Activated naive CD8-positive, alpha-beta T cell treated with anti-CD3 and anti-CD28 coated beads, Interleukin-2, amount 10 ng/mL, durations not matched to agents 7 days and 5 days (primary cell): ENCODE results near the gene AK8. TPM values are rescaled to one million over a fixed set of nuclear protein-coding genes. Genes with fewer than 3 reads are reported as not detected.

Experiments used
- ATAC-seq: fragments of 150-1000 bp; cut with Tn5 transposase; one replicate; pipeline ENCODE4 v1.10.0; 2021; ENCODE audit warnings: low read depth, moderate library complexity
- POLR2A ChIA-PET: fragments of 350-600 bp; sonication (Branson Sonifier 250); formaldehyde crosslinking; loops from one replicate; lab custom pipeline; 2021; ENCODE audit warnings: antibody characterized with exemption; lab: Charles Lee
- DNase-seq: peaks from one replicate; pipeline ENCODE4 v3.0.0; 2021
- H3K27ac Mint-ChIP-seq: one replicate; pipeline ENCODE4 v1.8.0; 2022; ENCODE audit warnings: mild to moderate bottlenecking, mixed read lengths
- H3K27me3 Mint-ChIP-seq: one replicate; pipeline ENCODE4 v1.8.0; 2022; ENCODE audit warnings: mild to moderate bottlenecking, moderate library complexity, mixed read lengths
- H3K36me3 Mint-ChIP-seq: one replicate; pipeline ENCODE4 v1.8.0; 2021; ENCODE audit warnings: mild to moderate bottlenecking, mixed read lengths
- H3K4me1 Mint-ChIP-seq: one replicate; pipeline ENCODE4 v1.8.0; 2021; ENCODE audit warnings: mixed read lengths
- H3K4me3 Mint-ChIP-seq: one replicate; pipeline ENCODE4 v1.8.0; 2022; ENCODE audit warnings: mild to moderate bottlenecking, moderate library complexity, mixed read lengths
- H3K9me3 Mint-ChIP-seq: one replicate; pipeline ENCODE4 v1.8.0; 2021; ENCODE audit warnings: mixed read lengths
- total RNA-seq, 2 experiments: library from RNA; stranded (reverse); gene quantifications; one replicate each; pipeline ENCODE4 v1.2.3, GENCODE V29; 2021

The AK8 gene
- total RNA-seq, 2 experiments from 2014 or later = 0.30 TPM; not detected in 1

- no peaks in the 10 kb centered on the region for H3K9me3 Mint-ChIP-seq
- H3K27ac Mint-ChIP-seq = no peak overlapping the region
- DNase-seq = no peak
- ATAC-seq = no peak
- no peaks in the 10 kb centered on the region for H3K36me3 Mint-ChIP-seq
- POLR2A ChIA-PET = no interaction called here
- peaks cover 34% of the 10 kb centered on the region for H3K27me3 Mint-ChIP-seq
- no peaks in the 10 kb centered on the region for H3K4me1 Mint-ChIP-seq
- H3K4me3 Mint-ChIP-seq = no peak overlapping the region
Measured at GRCh38 chr9:132756214-132756845, 121.8 kb downstream of the AK8 start.

GRCh38 chr9:132755096-132755495 lies 123.0 kb downstream of the AK8 start:
- H3K4me3 Mint-ChIP-seq = no peak overlapping the region
- POLR2A ChIA-PET = no interaction called here
- H3K27me3 Mint-ChIP-seq = peaks cover 31% of the 10 kb centered on the region
- no peaks in the 10 kb centered on the region for H3K36me3 Mint-ChIP-seq
- ATAC-seq (no peak), DNase-seq (no peak)
- H3K27ac Mint-ChIP-seq = no peak overlapping the region
- no peaks in the 10 kb centered on the region for H3K4me1 Mint-ChIP-seq
- no peaks in the 10 kb centered on the region for H3K9me3 Mint-ChIP-seq

GRCh38 chr9:132754236-132754635 lies 123.8 kb downstream of the AK8 start:
- ATAC-seq (no peak), DNase-seq (no peak)
- POLR2A ChIA-PET = no interaction called here
- H3K27me3 Mint-ChIP-seq = peaks cover 24% of the 10 kb centered on the region
- H3K9me3 Mint-ChIP-seq = no peaks in the 10 kb centered on the region
- H3K4me3 Mint-ChIP-seq = no peak overlapping the region
- H3K4me1 Mint-ChIP-seq = no peaks in the 10 kb centered on the region
- H3K27ac Mint-ChIP-seq = no peak overlapping the region
- H3K36me3 Mint-ChIP-seq = no peaks in the 10 kb centered on the region

- Mint-ChIP-seq H3K4me1 (no peaks in the 10 kb centered on the region), H3K36me3 (no peaks in the 10 kb centered on the region), H3K9me3 (no peaks in the 10 kb centered on the region), H3K4me3 (no peak overlapping the region), H3K27me3 (peaks cover 20% of the 10 kb centered on the region), H3K27ac (no peak overlapping the region)
- ATAC-seq (no peak), DNase-seq (no peak)
- POLR2A ChIA-PET = no interaction called here
Measured at GRCh38 chr9:132753593-132753880, 124.5 kb downstream of the AK8 start.

GRCh38 chr9:132752877-132753592 lies 125.0 kb downstream of the AK8 start:
- Mint-ChIP-seq H3K4me1 (no peaks in the 10 kb centered on the region), H3K4me3 (no peak overlapping the region), H3K36me3 (no peaks in the 10 kb centered on the region), H3K9me3 (no peaks in the 10 kb centered on the region), H3K27ac (no peak overlapping the region), H3K27me3 (peaks cover 15% of the 10 kb centered on the region)
- ATAC-seq (no peak), DNase-seq (no peak)
- POLR2A ChIA-PET = no interaction called here

GRCh38 chr9:132750668-132751067 lies 127.4 kb downstream of the AK8 start:
- no peaks in the 10 kb centered on the region for H3K4me1 Mint-ChIP-seq
- no peak for DNase-seq
- POLR2A ChIA-PET = no interaction called here
- H3K4me3 Mint-ChIP-seq = no peak overlapping the region
- no peaks in the 10 kb centered on the region for H3K9me3 Mint-ChIP-seq
- ATAC-seq = no peak
- no peak overlapping the region for H3K27ac Mint-ChIP-seq
- H3K36me3 Mint-ChIP-seq = no peaks in the 10 kb centered on the region
- H3K27me3 Mint-ChIP-seq = peaks cover 28% of the 10 kb centered on the region

GRCh38 chr9:132749306-132749705 lies 128.8 kb downstream of the AK8 start:
- POLR2A ChIA-PET = no interaction called here
- no peaks in the 10 kb centered on the region for H3K9me3 Mint-ChIP-seq
- H3K27ac Mint-ChIP-seq = no peak overlapping the region
- H3K4me3 Mint-ChIP-seq = no peak overlapping the region
- no peaks in the 10 kb centered on the region for H3K36me3 Mint-ChIP-seq
- H3K4me1 Mint-ChIP-seq = peaks cover 3% of the 10 kb centered on the region
- no peak for ATAC-seq
- no peak for DNase-seq
- peaks cover 40% of the 10 kb centered on the region for H3K27me3 Mint-ChIP-seq

GRCh38 chr9:132748450-132748849 lies 129.6 kb downstream of the AK8 start:
- POLR2A ChIA-PET = no interaction called here
- ATAC-seq (no peak), DNase-seq (no peak)
- Mint-ChIP-seq H3K9me3 (no peaks in the 10 kb centered on the region), H3K27me3 (peaks cover 45% of the 10 kb centered on the region), H3K4me1 (peaks cover 3% of the 10 kb centered on the region), H3K4me3 (no peak overlapping the region), H3K27ac (no peak overlapping the region), H3K36me3 (no peaks in the 10 kb centered on the region)

- no peak for ATAC-seq
Measured at GRCh38 chr9:132745756-132746709, 132.1 kb downstream of the AK8 start.

GRCh38 chr9:132744881-132745755 lies 133.0 kb downstream of the AK8 start:
- Mint-ChIP-seq H3K9me3 (no peaks in the 10 kb centered on the region), H3K4me1 (peaks cover 3% of the 10 kb centered on the region), H3K36me3 (no peaks in the 10 kb centered on the region), H3K27me3 (peaks cover 46% of the 10 kb centered on the region), H3K27ac (no peak overlapping the region), H3K4me3 (no peak overlapping the region)
- ATAC-seq (no peak), DNase-seq (no peak)
- POLR2A ChIA-PET = no interaction called here

More at GRCh38 chr9:132745756-132746709, 132.1 kb downstream of the AK8 start:
- Mint-ChIP-seq H3K4me3 (no peak overlapping the region), H3K27me3 (peaks cover 46% of the 10 kb centered on the region), H3K4me1 (peaks cover 3% of the 10 kb centered on the region), H3K27ac (no peak overlapping the region), H3K9me3 (no peaks in the 10 kb centered on the region), H3K36me3 (no peaks in the 10 kb centered on the region)
- no peak for DNase-seq
- POLR2A ChIA-PET = no interaction called here

- no peaks in the 10 kb centered on the region for H3K36me3 Mint-ChIP-seq
- DNase-seq (no peak), ATAC-seq (no peak)
- peaks cover 46% of the 10 kb centered on the region for H3K27me3 Mint-ChIP-seq
- H3K4me3 Mint-ChIP-seq = no peak overlapping the region
- peaks cover 3% of the 10 kb centered on the region for H3K4me1 Mint-ChIP-seq
- H3K9me3 Mint-ChIP-seq = no peaks in the 10 kb centered on the region
- POLR2A ChIA-PET = no interaction called here
- no peak overlapping the region for H3K27ac Mint-ChIP-seq
Measured at GRCh38 chr9:132743931-132744479, 134.1 kb downstream of the AK8 start.

GRCh38 chr9:132742821-132743311 lies 135.2 kb downstream of the AK8 start:
- POLR2A ChIA-PET = no interaction called here
- Mint-ChIP-seq H3K36me3 (no peaks in the 10 kb centered on the region), H3K4me1 (peaks cover 3% of the 10 kb centered on the region), H3K4me3 (no peak overlapping the region), H3K9me3 (no peaks in the 10 kb centered on the region), H3K27ac (no peak overlapping the region), H3K27me3 (peaks cover 52% of the 10 kb centered on the region)
- no peak for ATAC-seq
- no peak for DNase-seq
